Measurements from ENCODE around the gene NDUFB10. TPM values are rescaled to one million over a fixed set of nuclear protein-coding genes. Genes with fewer than 3 reads are reported as not detected.

Gene NDUFB10
- total and polyA plus RNA-seq, 2 experiments from 2014 or later: 291 to 518 TPM

- no peak for TF ChIP-seq CTCF (IDR thresholded peaks at IDR 0.05; ENCODE audit: low read depth, low read length)
- Histone ChIP-seq H3K27me3 (no peaks in the 10 kb centered on the region), H3K36me3 (no peaks in the 10 kb centered on the region), H3K27ac (peak within 1 kb of the TSS; percentile 92), H3K4me3 (peak within 1 kb of the TSS; percentile 92), H3K4me1 (ENCODE audit: low read depth) (peaks cover 14% of the 10 kb centered on the region), H3K9me3 (ENCODE audit: low read depth) (no peaks in the 10 kb centered on the region)
- DNase-seq (ENCODE audit: low read depth in 1 of 2, low spot score in 1 of 2): peak; percentile 90 to 94
These were observed 50.6 kb downstream of the NDUFB10 start, which contains the start of gene ZNF598 for GRCh38 chr16:2009791-2010510. Gene ZNF598 (minus strand): TSS chr16:2009821.

Other genes starting within 250 kb of the NDUFB10 start
- gene NME3, start 188.0 kb upstream of the NDUFB10 start, total RNA-seq: 72.2 and 106 TPM in 2 replicates
- gene NME3, start 188.0 kb upstream of the NDUFB10 start, polyA plus RNA-seq: 76.9 and 112 TPM in 2 replicates
- gene EME2, start 186.7 kb upstream of the NDUFB10 start, total RNA-seq: 19.3 and 42.7 TPM in 2 replicates
- gene EME2, start 186.7 kb upstream of the NDUFB10 start, polyA plus RNA-seq: 13.2 and 18.7 TPM in 2 replicates
- 188 and 195 TPM in 2 replicates for gene MRPS34, start 186.4 kb upstream of the NDUFB10 start, total RNA-seq
- 164 and 172 TPM in 2 replicates for gene MRPS34, start 186.4 kb upstream of the NDUFB10 start, polyA plus RNA-seq
- 90.5 and 101 TPM in 2 replicates for gene SPSB3, start 177.0 kb upstream of the NDUFB10 start, total RNA-seq
- gene SPSB3, start 177.0 kb upstream of the NDUFB10 start, polyA plus RNA-seq: 81.4 and 96.4 TPM in 2 replicates
- 151 and 166 TPM in 2 replicates for gene NUBP2, start 176.6 kb upstream of the NDUFB10 start, total RNA-seq
- 121 and 138 TPM in 2 replicates for gene NUBP2, start 176.6 kb upstream of the NDUFB10 start, polyA plus RNA-seq
- gene IGFALS, start 165.8 kb upstream of the NDUFB10 start, total RNA-seq: 1.2 and 2.1 TPM in 2 replicates
- gene IGFALS, start 165.8 kb upstream of the NDUFB10 start, polyA plus RNA-seq: 1.3 TPM in 1 of 2 replicates, not detected in the other
- 219 and 341 TPM in 2 replicates for gene HAGH, start 132.7 kb upstream of the NDUFB10 start, total RNA-seq
- 163 and 169 TPM in 2 replicates for gene HAGH, start 132.7 kb upstream of the NDUFB10 start, polyA plus RNA-seq
- 73.5 and 129 TPM in 2 replicates for gene FAHD1, start 132.3 kb upstream of the NDUFB10 start, total RNA-seq
- 48.0 and 55.3 TPM in 2 replicates for gene FAHD1, start 132.3 kb upstream of the NDUFB10 start, polyA plus RNA-seq
- gene MEIOB, start 87.4 kb upstream of the NDUFB10 start, total RNA-seq: 2.0 TPM in 1 of 2 replicates, not detected in the other
- gene MEIOB, start 87.4 kb upstream of the NDUFB10 start, polyA plus RNA-seq: 1.3 TPM in 1 of 2 replicates, not detected in the other
- not detected in 2 replicates for gene HS3ST6, start 41.1 kb upstream of the NDUFB10 start, total RNA-seq
- gene HS3ST6, start 41.1 kb upstream of the NDUFB10 start, polyA plus RNA-seq: not detected in 2 replicates
- gene MSRB1, start 16.3 kb upstream of the NDUFB10 start, total RNA-seq: 13.6 and 22.4 TPM in 2 replicates
- gene MSRB1, start 16.3 kb upstream of the NDUFB10 start, polyA plus RNA-seq: 27.8 and 35.1 TPM in 2 replicates
- gene RPL3L, start 4.8 kb upstream of the NDUFB10 start, total RNA-seq: not detected in 2 replicates
- 0.07 and 0.28 TPM in 2 replicates for gene RPL3L, start 4.8 kb upstream of the NDUFB10 start, polyA plus RNA-seq
- gene RPS2, start 5.3 kb downstream of the NDUFB10 start, total RNA-seq: 2,958 and 3,550 TPM in 2 replicates
- 2,155 and 2,484 TPM in 2 replicates for gene RPS2, start 5.3 kb downstream of the NDUFB10 start, polyA plus RNA-seq
- gene RNF151, start 7.3 kb downstream of the NDUFB10 start, total RNA-seq: 0.21 TPM in 1 of 2 replicates, not detected in the other
- 0.38 and 0.54 TPM in 2 replicates for gene RNF151, start 7.3 kb downstream of the NDUFB10 start, polyA plus RNA-seq
- gene TBL3, start 12.5 kb downstream of the NDUFB10 start, total RNA-seq: 72.4 and 94.7 TPM in 2 replicates
- 67.3 and 82.9 TPM in 2 replicates for gene TBL3, start 12.5 kb downstream of the NDUFB10 start, polyA plus RNA-seq
- gene NOXO1, start 21.9 kb downstream of the NDUFB10 start, total RNA-seq: 0.25 and 1.3 TPM in 2 replicates
- gene NOXO1, start 21.9 kb downstream of the NDUFB10 start, polyA plus RNA-seq: 0.80 and 1.2 TPM in 2 replicates
- gene GFER, start 24.7 kb downstream of the NDUFB10 start, total RNA-seq: 52.8 and 53.5 TPM in 2 replicates
- 43.8 and 46.9 TPM in 2 replicates for gene GFER, start 24.7 kb downstream of the NDUFB10 start, polyA plus RNA-seq
- 27.2 and 28.5 TPM in 2 replicates for gene SYNGR3, start 30.4 kb downstream of the NDUFB10 start, total RNA-seq
- gene SYNGR3, start 30.4 kb downstream of the NDUFB10 start, polyA plus RNA-seq: 21.8 and 27.1 TPM in 2 replicates
- gene ZNF598, start 50.3 kb downstream of the NDUFB10 start, total RNA-seq: 35.6 and 50.4 TPM in 2 replicates
- gene ZNF598, start 50.3 kb downstream of the NDUFB10 start, polyA plus RNA-seq: 28.8 and 34.5 TPM in 2 replicates
- gene NPW, start 60.2 kb downstream of the NDUFB10 start, total RNA-seq: 3.3 and 16.2 TPM in 2 replicates
- 13.4 and 38.6 TPM in 2 replicates for gene NPW, start 60.2 kb downstream of the NDUFB10 start, polyA plus RNA-seq
- gene NHERF2, start 67.4 kb downstream of the NDUFB10 start, total RNA-seq: 33.0 and 34.7 TPM in 2 replicates
- gene NHERF2, start 67.4 kb downstream of the NDUFB10 start, polyA plus RNA-seq: 37.4 and 50.7 TPM in 2 replicates
- 61.1 and 61.3 TPM in 2 replicates for gene NTHL1, start 88.3 kb downstream of the NDUFB10 start, total RNA-seq
- 51.3 and 62.7 TPM in 2 replicates for gene NTHL1, start 88.3 kb downstream of the NDUFB10 start, polyA plus RNA-seq
- 103 and 152 TPM in 2 replicates for gene TSC2, start 88.4 kb downstream of the NDUFB10 start, total RNA-seq
- gene TSC2, start 88.4 kb downstream of the NDUFB10 start, polyA plus RNA-seq: 123 and 142 TPM in 2 replicates
- gene PKD1, start 176.4 kb downstream of the NDUFB10 start, total RNA-seq: 115 and 206 TPM in 2 replicates
- gene PKD1, start 176.4 kb downstream of the NDUFB10 start, polyA plus RNA-seq: 49.9 and 55.3 TPM in 2 replicates
- gene RAB26, start 189.1 kb downstream of the NDUFB10 start, total RNA-seq: 5.0 and 6.5 TPM in 2 replicates
- gene RAB26, start 189.1 kb downstream of the NDUFB10 start, polyA plus RNA-seq: 12.1 and 16.7 TPM in 2 replicates
- 67.5 and 71.6 TPM in 2 replicates for gene TRAF7, start 196.2 kb downstream of the NDUFB10 start, total RNA-seq
- 32.3 and 37.4 TPM in 2 replicates for gene TRAF7, start 196.2 kb downstream of the NDUFB10 start, polyA plus RNA-seq
- gene CASKIN1, start 237.1 kb downstream of the NDUFB10 start, total RNA-seq: 15.5 TPM in 2 replicates
- gene CASKIN1, start 237.1 kb downstream of the NDUFB10 start, polyA plus RNA-seq: 14.3 and 15.4 TPM in 2 replicates
- 81.4 and 100.0 TPM in 2 replicates for gene MLST8, start 245.9 kb downstream of the NDUFB10 start, total RNA-seq
- gene MLST8, start 245.9 kb downstream of the NDUFB10 start, polyA plus RNA-seq: 117 and 122 TPM in 2 replicates

Data from cardiac muscle cell (in vitro differentiated cells and primary cell).